HCT116 (cell line): ENCODE results near the gene PTGIR. TPM values are rescaled to one million over a fixed set of nuclear protein-coding genes. Genes with fewer than 3 reads are reported as not detected.

Source experiments
- ATAC-seq: fragments of 200-7000 bp; cut with Tn5 transposase; 2 replicates; pipeline ENCODE4 v1.9.1; 2020; ENCODE audit warnings: mild to moderate bottlenecking, moderate library complexity
- BruUV-seq: library from RNA; stranded (reverse); fragments of 400-500 nt; replicated peaks from 2 replicates; lab custom pipeline; 2021; lab: Mats Ljungman, UMichigan
- CTCF ChIA-PET: fragments of 300-600 bp; sonication (Branson Sonifier 250); formaldehyde crosslinking; loops from one replicate; lab custom pipeline; 2021; ENCODE audit warnings: antibody characterized with exemption; lab: Charles Lee
- POLR2A ChIA-PET: fragments of 300-600, 350-600 bp; sonication (Branson Sonifier 250); formaldehyde crosslinking; loops from one replicate; lab custom pipeline; 2021; ENCODE audit warnings: antibody characterized with exemption; lab: Charles Lee
- RAD21 ChIA-PET, 2 experiments: fragments of 300-600 bp; sonication (Branson Sonifier 250); formaldehyde crosslinking; loops; one replicate each; lab custom pipeline; 2023; ENCODE audit warnings: low total read pairs in 2 of 2; ENCODE audit not compliant: uncharacterized antibody in 2 of 2, unreplicated experiment in 2 of 2, low non-redundant PET in 1 of 2; lab: Charles Lee
- DNase-seq: peaks from one replicate; pipeline ENCODE4 v3.0.0-alpha.2; 2010; ENCODE audit warnings: low read depth, low spot score
- H2AFZ ChIP-seq: fragments of 200-600 bp; shearing (Covaris generic), sonication (generic); 2 replicates; pipeline ENCODE4 v1.6.1; 2017; ENCODE audit warnings: low read depth, mixed run types, mixed read lengths, antibody characterized with exemption, low read length; ENCODE audit not compliant: poor library complexity, severe bottlenecking
- H3K27ac ChIP-seq: 2 replicates; pipeline ENCODE4 v1.5.1; 2012; ENCODE audit warnings: low read depth, low read length
- H3K27me3 ChIP-seq: fragments of 200-600 bp; sonication (generic); 2 replicates; pipeline ENCODE4 v1.6.1; 2016; ENCODE audit warnings: mixed run types, low read length, mixed read lengths; ENCODE audit not compliant: insufficient read depth
- H3K36me3 ChIP-seq, 2 experiments: fragments of 200-500 bp in 1 of 2; fragments of 200-600 bp in 1 of 2; sonication (Bioruptor generic) in 1 of 2; sonication (generic) in 1 of 2; 2 replicates each; pipeline versions ENCODE4 v1.5.1 to v1.6.1; 2014 to 2016; ENCODE audit warnings: low read length in 2 of 2, inconsistent platforms in 1 of 2, mixed read lengths in 1 of 2, mixed run types in 1 of 2; ENCODE audit not compliant: insufficient read depth in 2 of 2, control insufficient read depth in 1 of 2
- H3K4me1 ChIP-seq, 2 experiments: fragments of 200-600 bp in 1 of 2; sonication (generic) in 1 of 2; 2 replicates each; pipeline versions ENCODE4 v1.5.1 to v1.6.1; 2012 to 2017; ENCODE audit warnings: low read length in 2 of 2, inconsistent platforms in 1 of 2, mild to moderate bottlenecking in 1 of 2, mixed read lengths in 1 of 2, mixed run types in 1 of 2, moderate library complexity in 1 of 2; ENCODE audit not compliant: insufficient read depth in 2 of 2, control insufficient read depth in 1 of 2
- H3K4me2 ChIP-seq: fragments of 200-600 bp; sonication (generic); 2 replicates; pipeline ENCODE4 v1.6.1; 2017; ENCODE audit warnings: mixed run types, low read length, mixed read lengths
- H3K4me3 ChIP-seq, 2 experiments: fragments of 200-600 bp in 1 of 2; sonication (generic) in 1 of 2; replicated peaks in 1 of 2; 2 replicates each; pipeline ENCODE4 v1.5.1; 2011 to 2016; ENCODE audit warnings: low read length in 2 of 2, control low read depth in 1 of 2, low read depth in 1 of 2, mild to moderate bottlenecking in 1 of 2, mixed read lengths in 1 of 2, mixed run types in 1 of 2
- H3K79me2 ChIP-seq: fragments of 200-600 bp; sonication (generic); 2 replicates; pipeline ENCODE4 v1.6.1; 2017; ENCODE audit warnings: mild to moderate bottlenecking, mixed run types, low read length, moderate library complexity, mixed read lengths; ENCODE audit not compliant: insufficient read depth
- H3K9ac ChIP-seq: fragments of 200-600 bp; sonication (generic); 2 replicates; pipeline ENCODE4 v1.6.1; 2016; ENCODE audit warnings: low read length, mixed read lengths
- H3K9me2 ChIP-seq: fragments of 200-600 bp; sonication (generic), shearing (Covaris generic); 2 replicates; pipeline ENCODE4 v1.6.1; 2017; ENCODE audit warnings: mixed run types, mild to moderate bottlenecking, moderate library complexity; ENCODE audit not compliant: insufficient read depth
- H3K9me3 ChIP-seq, 2 experiments: fragments of 200-500 bp in 1 of 2; fragments of 200-600 bp in 1 of 2; sonication (Bioruptor generic) in 1 of 2; sonication (generic) in 1 of 2; 2 replicates each; pipeline ENCODE4 v1.6.1; 2014 to 2017; ENCODE audit warnings: low read length in 2 of 2, mixed read lengths in 2 of 2, inconsistent platforms in 1 of 2, low read depth in 1 of 2, mild to moderate bottlenecking in 1 of 2, mixed run types in 1 of 2, moderate library complexity in 1 of 2; ENCODE audit not compliant: control insufficient read depth in 1 of 2, insufficient read depth in 1 of 2
- H4K20me1 ChIP-seq: fragments of 200-600 bp; sonication (generic), shearing (Covaris generic); 2 replicates; pipeline ENCODE4 v1.6.1; 2017; ENCODE audit warnings: mixed run types, mild to moderate bottlenecking, moderate library complexity; ENCODE audit not compliant: insufficient read depth
- CEBPB ChIP-seq: IDR thresholded peaks from 2 replicates; pipeline ENCODE4 v1.6.1; 2012; ENCODE audit warnings: low read depth
- SIN3A ChIP-seq: IDR thresholded peaks from 2 replicates; pipeline ENCODE4 v1.6.1; 2012; ENCODE audit warnings: low read depth
- SP1 ChIP-seq: IDR thresholded peaks from 2 replicates; pipeline ENCODE4 v1.6.1; 2012; ENCODE audit warnings: low read depth
- YY1 ChIP-seq: IDR thresholded peaks from 2 replicates; pipeline ENCODE4 v1.6.1; 2011; ENCODE audit warnings: low read length, low read depth, moderate library complexity, mild to moderate bottlenecking; ENCODE audit not compliant: insufficient replicate concordance; ENCODE audit errors: extremely low read depth
- intact Hi-C: fragments of 100-400 bp; cut with micrococcal nuclease; formaldehyde crosslinking; loops from 2 replicates; pipeline ENCODE4 v1.10.0; 2022
- total RNA-seq: library from RNA; stranded (reverse); gene quantifications from one replicate; pipeline ENCODE4 v1.2.1, GENCODE V29; 2021; ENCODE audit not compliant: unreplicated experiment
- TF ChIP-seq, protein P1 (sequence below), 3 experiments: fragments of 200-600 bp in 1 of 3; sonication (generic) in 1 of 3; IDR thresholded peaks in 2 of 3; conservative IDR thresholded peaks in 1 of 3; 2 replicates each; pipeline ENCODE4 v1.5.1; 2012 to 2017; ENCODE audit warnings: low read depth in 2 of 3, low read length in 2 of 3, antibody characterized with exemption in 1 of 3, borderline replicate concordance in 1 of 3, control low read depth in 1 of 3, mild to moderate bottlenecking in 1 of 3, mixed read lengths in 1 of 3, mixed run types in 1 of 3, moderate library complexity in 1 of 3; ENCODE audit not compliant: insufficient read depth in 1 of 3
- TF ChIP-seq, protein P2 (sequence below): IDR thresholded peaks from 2 replicates; pipeline ENCODE4 v1.6.1; 2012

PTGIR gene
- total RNA-seq, 1 experiment from 2014 or later = not detected

GRCh38 chr19:46621191-46622117 is 3.4 kb downstream of the PTGIR start:
- Histone ChIP-seq H3K9me2 (no peaks in the 10 kb centered on the region), H3K27ac (no peak overlapping the region), H4K20me1 (no peaks in the 10 kb centered on the region), H3K4me3 (no peak overlapping the region), H3K79me2 (no peaks in the 10 kb centered on the region), H2AFZ (no peak overlapping the region), H3K36me3 (no peaks in the 10 kb centered on the region), H3K27me3 (no peaks in the 10 kb centered on the region), H3K9me3 (no peaks in the 10 kb centered on the region), H3K4me1 (peaks cover 0 to 26% of the 10 kb centered on the region in 2 experiments; a peak in 3 of 4 replicates), H3K4me2 (no peak overlapping the region), H3K9ac (no peak overlapping the region)
- intact Hi-C loops = no loop called here
- TF ChIP-seq YY1 = no peak
- TF ChIP-seq SP1 = no peak
- TF ChIP-seq, protein P1, sequence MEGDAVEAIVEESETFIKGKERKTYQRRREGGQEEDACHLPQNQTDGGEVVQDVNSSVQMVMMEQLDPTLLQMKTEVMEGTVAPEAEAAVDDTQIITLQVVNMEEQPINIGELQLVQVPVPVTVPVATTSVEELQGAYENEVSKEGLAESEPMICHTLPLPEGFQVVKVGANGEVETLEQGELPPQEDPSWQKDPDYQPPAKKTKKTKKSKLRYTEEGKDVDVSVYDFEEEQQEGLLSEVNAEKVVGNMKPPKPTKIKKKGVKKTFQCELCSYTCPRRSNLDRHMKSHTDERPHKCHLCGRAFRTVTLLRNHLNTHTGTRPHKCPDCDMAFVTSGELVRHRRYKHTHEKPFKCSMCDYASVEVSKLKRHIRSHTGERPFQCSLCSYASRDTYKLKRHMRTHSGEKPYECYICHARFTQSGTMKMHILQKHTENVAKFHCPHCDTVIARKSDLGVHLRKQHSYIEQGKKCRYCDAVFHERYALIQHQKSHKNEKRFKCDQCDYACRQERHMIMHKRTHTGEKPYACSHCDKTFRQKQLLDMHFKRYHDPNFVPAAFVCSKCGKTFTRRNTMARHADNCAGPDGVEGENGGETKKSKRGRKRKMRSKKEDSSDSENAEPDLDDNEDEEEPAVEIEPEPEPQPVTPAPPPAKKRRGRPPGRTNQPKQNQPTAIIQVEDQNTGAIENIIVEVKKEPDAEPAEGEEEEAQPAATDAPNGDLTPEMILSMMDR (IDR thresholded peaks at IDR 0.05 in 2 of 3, conservative IDR thresholded peaks at IDR 0.05 in 1 of 3; ENCODE audit: borderline replicate concordance in 1 of 3, insufficient read depth in 1 of 3, low read depth in 2 of 3, low read length in 2 of 3) = peak in 2 of 3 experiments; percentile 34 to 44; a peak in 4 of 6 replicates
- CTCF ChIA-PET = interaction anchor here (3.1 kb wide), 1 partner anchor 7 kb away, joined by 11 read pairs; no protein-coding TSS in a partner anchor
- no TSS peak for BruUV-seq
- POLR2A ChIA-PET = no interaction called here
- ATAC-seq (no peak), DNase-seq (no peak)
- RAD21 ChIA-PET = no interaction called here

DNA sequence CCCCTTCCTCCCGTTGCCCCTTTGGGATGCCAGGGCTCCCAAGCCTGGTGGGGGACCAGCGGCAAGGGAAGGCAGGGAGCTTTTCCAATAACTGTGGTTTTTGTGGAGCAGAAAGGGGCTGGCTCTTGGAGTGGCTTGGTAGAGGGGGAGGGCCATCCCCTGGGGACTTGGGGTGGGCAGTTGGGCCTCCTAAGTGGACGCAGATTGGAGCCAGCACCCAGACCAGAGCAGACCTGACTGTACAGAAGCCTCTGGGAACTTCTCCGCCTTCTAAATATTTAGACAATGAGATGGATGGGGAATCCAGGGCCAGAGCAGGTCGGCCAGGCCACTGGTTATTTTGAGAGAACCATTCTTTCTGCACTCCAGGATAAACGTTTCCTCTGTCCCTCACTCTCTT is 4.2 kb downstream of the PTGIR start:
- no peaks in the 10 kb centered on the region for H3K36me3 ChIP-seq
- H3K4me2 ChIP-seq = no peak overlapping the region
- H3K4me3 ChIP-seq = no peak overlapping the region
- TF ChIP-seq, protein P2, sequence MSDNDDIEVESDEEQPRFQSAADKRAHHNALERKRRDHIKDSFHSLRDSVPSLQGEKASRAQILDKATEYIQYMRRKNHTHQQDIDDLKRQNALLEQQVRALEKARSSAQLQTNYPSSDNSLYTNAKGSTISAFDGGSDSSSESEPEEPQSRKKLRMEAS = no peak
- TF ChIP-seq SIN3A = no peak
- TF ChIP-seq CEBPB = no peak
- ChIA-PET CTCF (no interaction called here), POLR2A (no interaction called here), RAD21 (interaction anchor here in 1 of 2 experiments (1.3 kb wide), 1 partner anchor 40 kb away, joined by 3 read pairs; the partner anchor contains the start of gene DACT3)
- H3K27ac ChIP-seq = no peak overlapping the region
- no peak overlapping the region for H2AFZ ChIP-seq
- H4K20me1 ChIP-seq = no peaks in the 10 kb centered on the region
- intact Hi-C loops = no loop called here
- no peaks in the 10 kb centered on the region for H3K9me3 ChIP-seq
- ATAC-seq (no peak), DNase-seq (no peak)
- H3K9ac ChIP-seq = no peak overlapping the region
- H3K27me3 ChIP-seq = no peaks in the 10 kb centered on the region
- H3K79me2 ChIP-seq = no peaks in the 10 kb centered on the region
- peaks cover 0 to 28% of the 10 kb centered on the region in 2 experiments; a peak in 3 of 4 replicates for H3K4me1 ChIP-seq
- no peaks in the 10 kb centered on the region for H3K9me2 ChIP-seq
- no TSS peak for BruUV-seq
